AG20443 (cell line): ENCODE measurements around the gene GPRIN1.
"Not testable (repeated sequence)": the region's sequence is repeated elsewhere in the genome, so short reads cannot be mapped to it uniquely, and the experiment has no call there.

Experiments
- DNase-seq: peaks from one replicate; pipeline ENCODE4 v3.0.0; 2012; ENCODE audit warnings: low spot score, mixed read lengths

GPRIN1 gene

DNA sequence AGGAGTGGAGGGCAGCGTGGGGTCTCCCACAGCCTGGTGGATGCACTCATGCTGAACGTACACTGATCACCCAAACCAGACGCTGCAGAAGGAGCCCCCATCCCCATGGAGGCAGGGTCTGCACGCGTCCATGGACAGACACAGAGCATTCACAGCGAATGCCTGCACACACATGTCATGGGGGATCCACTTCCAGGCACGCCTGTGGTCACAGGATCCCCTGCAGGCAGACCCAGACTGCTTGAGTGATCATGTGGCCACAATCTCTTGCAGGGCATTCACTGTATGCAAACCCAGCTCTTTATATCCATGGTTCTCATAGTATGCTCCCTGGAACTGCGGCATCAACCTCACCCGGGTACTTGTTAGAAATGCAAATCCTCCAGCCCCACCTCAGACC is 15.0 kb upstream of the GPRIN1 start:
- no peak for DNase-seq

DNA sequence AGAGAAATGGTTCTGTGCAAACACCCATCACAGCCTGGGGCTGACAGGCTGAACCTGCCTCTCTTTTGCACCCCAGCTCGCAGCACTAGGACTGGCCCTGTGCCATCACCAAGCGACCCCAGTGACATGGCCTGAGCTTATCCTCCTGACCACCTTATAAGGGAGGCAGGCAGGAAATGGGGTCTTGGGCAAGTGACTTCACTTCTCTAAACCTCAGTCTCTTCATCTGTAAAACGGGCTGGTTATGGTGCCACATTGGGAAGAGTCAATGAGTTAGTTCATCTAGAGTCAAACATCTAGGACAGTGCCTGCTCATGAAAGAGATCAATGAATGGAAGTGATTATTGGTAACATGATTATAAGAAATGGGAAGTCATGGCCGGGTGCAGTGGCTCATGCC is 14.2 kb upstream of the GPRIN1 start:
- DNase-seq, result no peak

DNA sequence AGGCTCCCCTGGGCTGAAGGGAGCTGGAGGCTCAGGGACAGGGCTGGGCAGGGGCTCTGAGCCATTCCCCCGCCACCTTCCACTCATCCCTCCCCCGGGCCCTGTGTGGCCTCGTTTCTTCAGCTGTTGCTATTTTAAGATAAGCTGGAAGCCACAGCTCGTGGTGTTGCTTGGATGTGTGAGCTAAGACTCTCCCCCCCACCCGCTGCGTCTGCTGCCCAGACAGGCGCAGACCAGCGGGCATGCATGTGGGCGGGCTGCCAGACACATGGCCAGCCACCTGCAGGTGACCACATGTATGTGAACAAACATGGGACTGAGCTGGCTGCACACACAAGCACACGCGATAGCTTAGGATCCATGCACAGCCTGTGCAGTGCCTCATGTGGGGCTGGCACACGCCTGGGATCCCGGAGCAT is 11.7 kb upstream of the GPRIN1 start:
- no peak for DNase-seq

DNA sequence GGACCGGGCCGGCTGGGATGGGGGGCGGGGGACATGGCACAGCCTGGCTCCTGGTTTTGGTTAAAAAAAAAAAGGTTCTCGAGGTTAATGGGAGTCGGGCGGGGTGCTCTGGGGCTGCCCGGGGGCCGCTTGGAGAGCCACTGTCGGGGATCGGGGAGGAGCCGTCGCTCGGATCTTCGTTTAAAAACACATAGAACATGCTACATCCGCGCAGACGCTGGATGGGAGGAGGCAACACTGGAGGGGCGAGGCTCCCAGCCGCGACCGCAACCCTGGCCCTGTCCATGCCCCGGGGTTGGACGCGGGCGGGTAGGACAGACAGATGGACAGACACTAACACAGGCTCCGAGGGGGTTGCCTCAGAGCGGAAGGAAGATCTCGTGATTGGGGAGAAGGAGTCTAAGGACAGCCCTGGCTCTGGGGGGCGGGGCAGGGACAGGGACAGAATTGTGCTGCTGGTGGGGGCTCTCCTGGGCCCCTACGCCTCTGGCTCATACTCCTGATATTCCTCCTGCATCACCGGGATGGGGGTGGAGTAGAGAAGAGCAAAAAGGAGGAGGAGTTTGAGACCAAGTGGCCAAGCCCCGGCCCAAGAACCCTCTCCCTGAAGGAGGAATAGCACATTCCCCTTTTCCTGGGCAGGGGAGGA is 10.5 kb upstream of the GPRIN1 start:
- DNase-seq, result peak; percentile 46

DNA sequence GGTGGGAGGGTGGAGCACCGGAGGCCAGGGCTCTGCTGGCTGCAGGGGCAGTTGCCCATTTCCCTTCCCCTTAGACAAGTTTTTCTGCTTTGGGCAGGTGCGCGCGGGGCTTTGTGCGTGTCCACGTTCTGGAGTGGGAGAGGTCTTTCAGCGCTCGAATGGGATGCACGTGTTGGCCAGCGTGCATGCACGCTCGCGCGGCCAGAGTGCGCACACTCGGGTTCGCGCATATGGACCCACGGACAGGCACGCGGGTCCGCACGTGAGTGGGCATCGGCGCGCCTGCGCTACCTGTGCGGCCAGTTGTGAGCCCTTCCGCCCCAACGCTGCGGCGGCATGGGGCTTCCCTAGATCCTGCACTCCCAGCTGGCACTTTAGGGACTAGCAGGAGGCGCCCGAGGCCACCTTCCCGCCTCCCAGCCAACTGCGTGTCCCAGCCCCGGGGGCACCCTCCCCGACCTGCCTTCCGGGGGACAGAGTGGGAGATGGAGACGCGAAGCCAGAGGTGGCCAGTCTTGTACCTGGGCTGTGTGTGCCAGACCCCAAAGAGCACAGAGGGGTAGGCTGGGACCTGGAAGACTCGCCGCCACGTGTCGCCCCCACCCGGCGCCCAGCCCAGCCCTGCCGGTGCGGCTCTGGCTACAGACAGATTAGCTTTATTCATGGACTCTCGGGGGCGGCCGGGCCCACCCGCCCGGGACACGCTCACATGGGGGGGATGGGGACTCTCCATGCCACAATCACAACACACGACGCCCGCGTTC is 9.8 kb upstream of the GPRIN1 start:
- no peak for DNase-seq

DNA sequence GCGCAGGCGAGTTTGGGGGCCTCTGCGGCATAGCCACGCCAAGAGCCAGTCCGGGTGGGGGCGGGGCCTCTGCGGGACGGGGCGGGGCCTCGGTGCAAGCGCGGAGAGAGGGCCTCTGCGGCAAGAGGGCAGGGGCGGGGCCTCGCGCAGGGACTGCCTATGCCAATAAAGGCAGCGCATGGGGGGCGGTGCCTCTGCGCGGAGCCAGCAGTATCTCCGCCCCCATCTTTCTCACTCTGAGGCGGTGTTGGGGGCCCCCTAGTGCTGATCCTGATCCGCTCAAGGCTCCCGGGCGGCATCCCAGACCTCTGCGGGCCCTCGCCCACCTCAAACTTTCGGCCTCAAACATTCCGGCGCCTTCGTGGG is 9.2 kb upstream of the GPRIN1 start:
- peak; percentile 89 for DNase-seq

DNA sequence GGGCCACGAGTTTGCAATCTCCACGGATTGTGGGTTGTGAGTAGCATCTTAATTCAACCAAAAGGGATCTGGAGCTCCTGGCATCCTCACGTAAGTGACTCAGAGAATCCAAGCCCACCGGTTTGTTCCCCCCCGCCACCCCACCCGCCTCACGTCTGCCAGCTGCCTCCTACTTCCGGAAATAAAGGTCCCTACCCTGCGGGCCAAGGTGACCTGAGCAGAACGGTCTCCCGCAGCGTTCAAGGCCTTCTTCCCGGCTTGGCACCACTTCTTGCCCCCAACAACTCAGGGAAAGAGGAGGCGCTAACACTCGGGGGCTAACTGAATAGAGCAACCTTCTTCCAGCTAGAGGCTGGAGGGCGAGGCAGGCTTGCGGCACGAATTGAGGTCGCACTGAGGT is 8.8 kb upstream of the GPRIN1 start:
- DNase-seq, result no peak

DNA sequence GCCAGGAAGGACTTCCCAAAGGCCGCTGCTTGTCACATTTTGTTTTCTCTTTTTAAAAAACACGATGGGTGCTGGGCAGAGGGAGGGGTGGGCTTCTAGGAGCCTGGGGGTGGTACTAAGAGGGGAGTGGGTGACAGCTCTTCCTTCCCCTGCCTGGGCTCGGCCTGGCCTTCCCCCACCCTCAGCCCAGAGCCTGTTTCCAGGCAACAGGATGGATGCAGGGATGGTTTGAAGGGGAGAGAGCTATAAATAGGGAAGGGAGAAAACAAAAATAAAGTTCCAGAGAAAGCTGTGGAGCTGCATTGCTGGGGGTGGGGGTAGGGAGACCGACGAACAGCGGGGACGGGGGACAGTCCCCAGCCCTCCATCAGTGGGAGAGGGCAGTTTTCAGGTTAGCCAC is 6.6 kb upstream of the GPRIN1 start:
- no peak for DNase-seq

DNA sequence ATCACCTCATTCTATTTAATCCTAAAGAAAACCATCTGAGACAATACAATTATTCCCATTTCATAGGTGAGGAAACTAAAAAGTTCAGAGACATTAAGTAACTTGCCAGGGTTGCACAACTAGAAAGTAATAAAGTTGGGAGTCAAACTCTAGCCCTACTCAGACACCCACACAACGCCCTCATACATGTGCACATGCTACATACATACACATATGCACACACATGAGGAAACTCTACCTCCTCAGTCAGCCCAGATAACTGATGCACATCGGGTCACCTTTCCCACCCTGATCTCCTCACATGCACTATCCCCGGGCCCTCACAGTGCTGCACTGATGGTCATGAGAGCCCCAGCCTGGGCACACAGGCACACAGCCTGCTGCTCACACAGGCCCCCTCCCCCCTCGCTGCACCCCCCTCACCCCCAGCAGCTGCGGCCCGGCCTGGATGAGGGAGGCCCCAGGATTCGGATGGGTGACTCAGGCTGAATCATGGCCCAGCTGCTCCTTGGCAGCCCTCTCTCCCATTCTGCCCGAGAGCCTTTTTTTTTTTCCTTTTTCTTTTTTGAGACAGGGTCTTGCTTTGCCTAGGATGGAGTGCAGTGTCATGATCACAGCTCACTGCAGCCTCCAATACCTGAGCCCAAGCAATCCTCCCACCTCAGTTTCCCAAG is 5.0 kb upstream of the GPRIN1 start:
- peak; percentile 88 for DNase-seq

DNA sequence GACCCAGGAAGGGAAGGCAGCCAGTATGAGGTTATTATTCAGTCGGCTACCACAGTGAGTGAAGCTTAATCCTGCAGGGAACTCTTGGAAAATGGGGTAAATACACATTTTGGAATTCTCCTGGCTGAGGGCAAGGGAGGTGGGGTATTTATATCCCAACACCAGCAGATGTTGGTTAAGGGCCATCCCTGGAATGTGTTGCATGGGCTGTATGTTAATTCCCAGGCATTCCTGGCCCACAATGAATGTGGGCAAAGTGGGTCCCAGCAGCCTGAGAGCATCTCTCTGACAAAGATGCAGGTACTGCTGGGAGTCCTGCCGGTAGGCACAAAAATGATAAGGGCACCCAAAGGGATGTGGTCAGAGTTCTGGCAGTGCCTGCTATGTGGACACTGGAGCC is 2.9 kb upstream of the GPRIN1 start:
- DNase-seq, result no peak

DNA sequence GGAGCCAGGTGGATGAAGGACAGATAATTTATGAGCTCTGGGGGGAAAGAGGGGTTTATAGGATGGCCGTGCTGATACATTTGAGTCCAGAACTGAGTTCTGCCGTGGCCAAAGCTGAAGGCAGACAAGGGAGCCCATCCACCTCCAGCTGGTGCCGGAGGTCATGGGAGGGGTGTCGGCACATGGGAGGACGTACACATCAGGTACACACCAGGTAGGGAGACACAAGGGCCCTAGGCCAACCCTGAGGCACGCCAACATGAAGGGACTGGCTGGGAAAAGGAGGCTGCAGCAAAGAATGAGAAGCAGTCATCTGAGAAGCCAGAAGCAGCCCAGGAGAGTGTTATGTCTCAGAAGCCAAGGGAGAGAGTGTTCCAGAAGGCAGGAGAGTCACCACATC is 2.1 kb upstream of the GPRIN1 start:
- DNase-seq, result no peak

DNA sequence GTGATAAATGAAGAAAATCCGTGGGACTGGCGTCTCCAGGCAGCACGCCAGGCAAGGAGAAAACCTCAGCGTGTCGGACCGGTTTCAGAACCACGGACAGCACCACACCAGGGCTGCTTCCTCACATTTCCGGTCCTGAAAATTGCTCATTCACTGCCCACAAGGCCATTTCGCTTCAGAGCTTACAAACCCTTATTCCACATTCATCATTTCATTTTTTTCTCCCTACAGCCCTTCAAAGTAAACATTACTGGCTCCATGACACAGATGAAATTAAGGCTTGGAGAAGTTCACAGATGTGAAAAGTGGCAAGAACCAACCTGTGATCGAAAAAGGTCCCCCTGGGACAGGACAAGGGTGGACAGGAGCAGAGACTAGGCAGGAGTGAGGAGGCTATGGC is 1.5 kb upstream of the GPRIN1 start:
- DNase-seq, result peak; percentile 84

DNA sequence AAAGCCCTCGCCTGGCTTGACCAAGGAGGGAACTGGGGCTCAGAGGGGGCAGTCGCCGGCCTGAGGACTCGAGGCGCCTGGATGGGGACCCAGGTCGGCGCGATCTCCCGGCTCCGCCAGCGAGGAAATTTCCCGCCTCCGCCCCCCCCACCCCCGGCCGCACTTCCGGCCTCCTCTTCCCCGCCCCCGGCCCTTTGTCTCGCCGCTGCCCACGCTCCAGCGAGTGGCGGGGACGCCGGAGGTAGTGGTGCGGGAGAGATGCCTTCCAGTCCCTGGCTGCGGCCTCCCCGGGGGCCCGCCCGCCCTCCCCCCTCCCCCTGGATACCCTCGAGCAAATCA is 448 bp upstream of the GPRIN1 start:
- DNase-seq, result no peak

DNA sequence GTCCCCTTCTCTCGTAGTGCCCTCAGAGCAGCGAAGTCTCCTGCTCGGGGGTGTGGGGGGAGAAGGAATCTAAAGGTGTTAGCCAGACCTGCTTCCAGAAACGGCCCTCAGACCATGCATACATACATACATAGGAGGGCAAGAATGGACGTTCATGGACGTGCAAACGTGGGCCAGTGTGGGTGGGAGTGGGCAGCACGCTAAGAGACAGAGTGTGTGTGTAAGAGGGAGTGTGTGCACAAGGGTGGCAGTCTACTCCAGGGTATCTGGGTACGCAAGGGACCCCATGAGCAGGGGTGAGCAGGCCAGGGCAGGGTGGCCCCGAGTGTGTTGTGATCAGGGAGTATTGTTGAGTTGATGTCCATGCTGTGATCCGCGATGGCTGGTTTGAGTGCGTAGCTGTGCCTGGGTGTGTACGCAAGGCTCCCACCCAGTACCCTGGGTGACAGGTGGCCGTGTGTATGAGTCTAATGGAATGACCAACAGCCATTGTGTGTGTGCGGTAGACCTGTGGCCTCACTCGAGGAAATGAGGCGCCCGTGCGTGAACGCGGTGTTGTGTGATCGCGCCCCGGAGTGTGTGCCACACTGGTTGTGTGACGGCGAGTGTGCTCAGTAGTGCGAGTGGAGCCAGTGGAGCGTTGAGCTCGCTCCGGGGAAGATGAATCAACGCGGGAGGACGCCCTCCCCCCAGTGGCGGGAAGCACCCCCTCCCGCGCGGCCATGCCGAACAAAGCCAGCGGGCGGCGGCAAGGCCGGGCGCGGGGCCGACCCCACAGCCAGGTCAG is 826 bp downstream of the GPRIN1 start:
- no peak for DNase-seq

DNA sequence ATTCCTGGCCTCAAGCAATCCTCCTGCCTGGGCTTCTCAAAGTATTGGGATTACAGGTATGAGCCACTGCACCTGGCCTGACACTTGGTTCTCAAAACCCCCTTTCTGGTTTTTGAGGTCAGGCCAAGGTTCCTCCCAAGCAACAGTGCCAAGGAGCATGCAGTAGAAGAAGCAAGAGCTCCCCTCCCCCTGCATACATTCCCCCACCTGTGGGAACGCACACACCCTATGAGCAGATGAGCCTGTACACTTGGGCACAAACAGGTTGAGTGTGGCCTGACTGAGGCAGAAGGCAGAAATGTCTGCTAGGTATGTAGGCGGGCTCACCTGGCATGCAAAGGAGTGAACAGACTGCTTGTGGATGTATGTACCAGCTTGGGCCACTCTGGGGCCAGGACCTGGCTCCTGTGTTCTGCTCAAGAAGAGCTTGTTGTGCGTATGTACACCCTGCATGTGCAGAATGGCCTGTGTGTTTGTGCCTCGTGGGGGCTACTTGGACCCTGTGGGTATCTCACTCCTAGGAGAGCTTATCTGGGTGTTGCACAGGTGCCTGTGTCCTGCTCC is 1.7 kb downstream of the GPRIN1 start:
- no peak for DNase-seq

DNA sequence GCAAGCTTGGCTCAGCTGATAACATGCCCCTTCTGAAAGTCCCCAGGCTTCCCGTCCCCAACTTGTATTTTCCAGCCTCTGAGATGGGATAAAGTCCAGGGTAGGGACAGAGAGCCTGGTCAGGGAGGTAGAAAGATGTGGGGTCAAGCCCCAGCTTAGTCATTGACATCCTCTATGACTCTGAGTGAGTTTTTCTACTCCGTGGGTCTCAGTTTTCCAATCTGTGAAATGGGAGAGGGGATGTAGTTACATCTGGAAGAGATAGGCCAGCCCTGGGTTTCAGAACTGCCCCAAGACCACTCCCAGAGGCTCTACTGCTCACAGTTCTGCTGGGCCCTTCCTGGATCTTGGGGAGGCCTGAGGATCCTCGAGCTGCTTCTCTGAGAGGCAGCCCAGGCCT is 3.1 kb downstream of the GPRIN1 start:
- no peak for DNase-seq

DNA sequence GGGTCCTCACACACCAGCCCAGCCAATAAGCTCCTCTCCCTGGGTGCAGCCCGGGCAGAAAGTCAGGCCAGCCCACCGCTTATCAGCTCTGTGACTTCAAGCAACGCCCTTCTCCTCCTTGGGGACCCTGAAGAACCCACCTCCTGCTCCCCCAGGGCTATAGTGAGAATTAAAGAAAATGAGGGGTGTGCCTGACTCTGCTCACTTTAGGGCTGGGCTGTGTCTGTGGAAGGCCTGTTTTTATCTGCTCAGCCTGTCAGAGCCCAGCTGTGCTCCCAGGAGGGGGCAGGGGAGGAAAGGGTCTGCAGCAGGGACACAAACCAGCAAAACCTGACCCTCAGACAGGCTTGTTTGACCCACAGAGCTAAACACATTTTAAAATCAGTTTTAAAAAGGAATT is 3.9 kb downstream of the GPRIN1 start:
- no peak for DNase-seq

DNA sequence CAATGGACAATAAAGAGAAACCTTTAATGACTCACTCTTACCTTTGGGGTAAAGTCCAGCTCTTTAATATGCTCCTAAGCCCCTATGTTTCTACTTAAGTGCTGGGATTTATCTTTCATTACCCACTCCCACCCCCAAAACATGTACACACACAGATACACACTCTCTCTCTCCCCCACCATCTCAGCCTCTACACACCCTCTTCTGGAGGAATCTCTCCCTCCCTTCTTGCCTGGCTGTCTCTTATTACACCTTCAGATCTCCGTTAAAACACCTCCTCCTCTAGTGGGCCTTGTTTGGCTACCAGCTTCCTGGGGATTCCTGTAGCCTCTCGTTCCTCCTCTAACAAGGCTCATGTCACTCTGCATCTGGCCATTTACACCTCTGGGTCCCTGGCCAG is 6.9 kb downstream of the GPRIN1 start:
- no peak for DNase-seq

DNA sequence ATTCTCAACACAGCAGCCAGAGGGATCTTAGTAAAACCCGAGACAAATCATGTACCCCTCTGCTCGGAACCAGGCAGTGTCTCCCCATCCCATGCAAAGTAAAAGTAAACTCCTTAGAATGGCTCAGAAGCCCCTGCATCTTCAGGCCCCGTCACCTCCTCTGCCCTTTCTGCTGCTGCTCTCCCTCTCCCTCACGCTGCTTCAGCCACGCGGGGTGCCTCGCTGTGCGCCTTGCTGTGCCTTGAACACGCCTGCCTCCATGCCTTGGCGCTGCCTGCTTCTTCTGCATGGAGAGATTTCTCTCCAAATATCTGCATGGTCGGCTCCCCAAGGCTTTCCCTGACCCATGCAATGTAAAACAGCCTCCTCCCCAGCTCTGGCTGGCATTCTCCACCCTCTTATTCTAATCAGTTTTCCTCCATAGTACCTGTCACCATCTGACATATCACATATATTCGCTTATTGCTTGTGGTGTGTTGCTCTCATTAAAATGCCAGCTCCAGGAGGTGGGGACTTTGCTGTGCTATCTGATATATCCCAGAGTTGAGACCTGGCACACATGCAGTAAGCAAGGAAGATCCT is 8.0 kb downstream of the GPRIN1 start:
- no peak for DNase-seq

DNA sequence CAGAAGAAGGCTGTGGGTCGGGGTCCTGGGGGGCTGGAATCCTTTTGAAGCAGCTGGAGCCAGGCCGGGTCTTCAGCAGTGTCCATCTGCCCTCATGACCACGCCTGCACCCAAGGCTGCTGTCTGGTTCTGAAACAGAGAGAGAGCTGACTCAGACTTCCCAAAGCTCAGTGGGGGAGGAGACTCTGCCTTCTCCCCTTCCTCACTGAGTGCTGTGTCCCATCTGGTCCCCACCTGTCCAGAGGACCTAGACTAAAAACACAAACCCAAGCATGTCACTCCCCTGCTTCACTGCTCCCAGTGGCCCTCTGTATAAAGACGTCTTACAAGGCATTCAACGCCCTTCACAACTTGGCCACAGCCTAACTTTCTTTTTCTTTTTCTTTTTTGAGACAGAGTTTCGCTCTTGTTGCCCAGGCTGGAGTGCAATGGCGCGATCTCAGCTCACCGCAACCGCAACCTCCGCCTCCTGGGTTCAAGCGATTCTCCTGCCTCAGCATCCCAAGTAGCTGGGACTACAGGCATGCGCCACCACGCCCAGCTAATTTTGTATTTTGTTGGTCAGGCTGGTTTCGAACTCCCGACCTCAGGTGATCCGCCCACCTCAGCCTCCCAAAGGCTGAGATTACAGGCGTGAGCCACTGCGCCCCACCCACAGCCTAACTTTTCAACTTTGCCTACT is 10.1 kb downstream of the GPRIN1 start:
- DNase-seq, result not testable (repeated sequence)
